Measurements from ENCODE around the gene OTUD4.

GRCh38 chr4:145156986-145157385 is 23.4 kb downstream of the OTUD4 start:
- TF ChIP-seq CTCF (IDR thresholded peaks at IDR 0.05), result no peak
- TF ChIP-seq EZH2 (IDR thresholded peaks at IDR 0.05; ENCODE audit: borderline replicate concordance, insufficient read depth, low read depth, low read length, poor library complexity, severe bottlenecking), result no peak
